HEK293 (cell line): ENCODE measurements around the gene IZUMO4.

ENCODE experiments used
- CTCF ChIA-PET: fragments of 350-600 bp; formaldehyde crosslinking; extraction: SDS; loops from one replicate; lab custom pipeline; 2021; ENCODE audit warnings: antibody characterized with exemption; lab: Yijun Ruan, JAX
- POLR2A ChIA-PET: fragments of 300-600 bp; formaldehyde crosslinking; extraction: SDS; loops from one replicate; lab custom pipeline; 2020; ENCODE audit warnings: antibody characterized with exemption, inconsistent platforms; lab: Yijun Ruan, JAX
- H3K27ac ChIP-seq: fragments of 200-500 bp; sonication (Bioruptor generic); 2 replicates; pipeline ENCODE4 v1.5.1; 2014; ENCODE audit warnings: low read depth, low read length, control low read depth, inconsistent platforms; ENCODE audit errors: extremely low read depth
- H3K36me3 ChIP-seq, 2 experiments: fragments of 200-500 bp in 1 of 2; sonication (Bioruptor generic) in 1 of 2; 1 replicate in 1 of 2; 2 replicates in 1 of 2; pipeline ENCODE4 v1.5.1; 2014 to 2017; ENCODE audit warnings: inconsistent platforms in 2 of 2, low read length in 2 of 2; ENCODE audit not compliant: control insufficient read depth in 2 of 2, insufficient read depth in 1 of 2
- H3K4me1 ChIP-seq: fragments of 200-500 bp; sonication (Bioruptor generic); 2 replicates; pipeline ENCODE4 v1.5.1; 2014; ENCODE audit warnings: mild to moderate bottlenecking, low read length, inconsistent platforms; ENCODE audit not compliant: control insufficient read depth, insufficient read depth
- H3K4me3 ChIP-seq: 2 replicates; pipeline ENCODE4 v1.5.1; 2011; ENCODE audit warnings: low read depth, mild to moderate bottlenecking, control low read depth, low read length, moderate library complexity
- H3K9me3 ChIP-seq: fragments of 200-500 bp; sonication (Bioruptor generic); 2 replicates; pipeline ENCODE4 v1.5.1; 2014; ENCODE audit warnings: low read depth, low read length, inconsistent platforms; ENCODE audit not compliant: control insufficient read depth, insufficient read depth
- BCL11A ChIP-seq: fragments of 450-650 bp; formaldehyde crosslinking; IDR thresholded peaks from 2 replicates; pipeline ENCODE4 v1.5.1; 2016; ENCODE audit warnings: low read depth, missing biosample characterization, missing genetic modification characterization
- BCL11B ChIP-seq: fragments of 450-650 bp; formaldehyde crosslinking; IDR thresholded peaks from 2 replicates; pipeline ENCODE4 v1.5.1; 2016; ENCODE audit warnings: low read depth, missing biosample characterization, missing genetic modification characterization
- BCL6B ChIP-seq: fragments of 450-650 bp; formaldehyde crosslinking; IDR thresholded peaks from 2 replicates; pipeline ENCODE4 v1.5.1; 2017; ENCODE audit warnings: missing biosample characterization, missing genetic modification characterization
- ELK4 ChIP-seq: IDR thresholded peaks from 2 replicates; pipeline ENCODE4 v1.6.1; 2011; ENCODE audit warnings: mild to moderate bottlenecking, low read depth, low read length, borderline replicate concordance
- GFI1B ChIP-seq: fragments of 450-650 bp; formaldehyde crosslinking; IDR thresholded peaks from 2 replicates; pipeline ENCODE4 v1.5.1; 2016; ENCODE audit warnings: missing biosample characterization, missing genetic modification characterization
- HIC1 ChIP-seq: fragments of 450-650 bp; formaldehyde crosslinking; IDR thresholded peaks from 2 replicates; pipeline ENCODE4 v1.5.1; 2016; ENCODE audit warnings: missing biosample characterization, missing genetic modification characterization
- OVOL3 ChIP-seq: fragments of 450-650 bp; formaldehyde crosslinking; IDR thresholded peaks from 2 replicates; pipeline ENCODE4 v1.5.1; 2016; ENCODE audit warnings: missing biosample characterization, missing genetic modification characterization
- PRDM4 ChIP-seq: fragments of 450-650 bp; formaldehyde crosslinking; IDR thresholded peaks from 2 replicates; pipeline ENCODE4 v1.5.1; 2017; ENCODE audit warnings: missing biosample characterization, missing genetic modification characterization
- SP7 ChIP-seq: fragments of 450-650 bp; formaldehyde crosslinking; IDR thresholded peaks from 2 replicates; pipeline ENCODE4 v1.5.1; 2016; ENCODE audit warnings: missing biosample characterization, missing genetic modification characterization
- WT1 ChIP-seq: fragments of 450-650 bp; formaldehyde crosslinking; IDR thresholded peaks from 2 replicates; pipeline ENCODE4 v1.5.1; 2016; ENCODE audit warnings: missing biosample characterization, missing genetic modification characterization
- YY2 ChIP-seq: fragments of 450-650 bp; formaldehyde crosslinking; IDR thresholded peaks from 2 replicates; pipeline ENCODE4 v1.5.1; 2016; ENCODE audit warnings: missing biosample characterization, missing genetic modification characterization
- ZBTB8A ChIP-seq: fragments of 450-650 bp; formaldehyde crosslinking; IDR thresholded peaks from 2 replicates; pipeline ENCODE4 v1.5.1; 2016; ENCODE audit warnings: missing biosample characterization, missing genetic modification characterization
- ZFHX2 ChIP-seq: fragments of 450-650 bp; formaldehyde crosslinking; conservative IDR thresholded peaks from 2 replicates; pipeline ENCODE4 v1.5.1; 2016; ENCODE audit warnings: missing biosample characterization, missing genetic modification characterization
- ZNF148 ChIP-seq: fragments of 450-650 bp; formaldehyde crosslinking; IDR thresholded peaks from 2 replicates; pipeline ENCODE4 v1.5.0; 2017; ENCODE audit warnings: missing biosample characterization, missing genetic modification characterization, borderline replicate concordance
- ZNF174 ChIP-seq: fragments of 450-650 bp; formaldehyde crosslinking; IDR thresholded peaks from 2 replicates; pipeline ENCODE4 v1.5.0; 2017; ENCODE audit warnings: missing biosample characterization, mild to moderate bottlenecking, missing genetic modification characterization
- ZNF2 ChIP-seq: fragments of 450-650 bp; formaldehyde crosslinking; IDR thresholded peaks from 2 replicates; pipeline ENCODE4 v1.5.1; 2016; ENCODE audit warnings: missing biosample characterization, missing genetic modification characterization
- ZNF302 ChIP-seq: fragments of 450-650 bp; formaldehyde crosslinking; IDR thresholded peaks from 2 replicates; pipeline ENCODE4 v1.5.1; 2016; ENCODE audit warnings: missing biosample characterization, missing genetic modification characterization, low read depth
- ZNF335 ChIP-seq: fragments of 450-650 bp; formaldehyde crosslinking; conservative IDR thresholded peaks from 2 replicates; pipeline ENCODE4 v1.5.1; 2016; ENCODE audit warnings: missing biosample characterization, missing genetic modification characterization
- ZNF350 ChIP-seq: fragments of 450-650 bp; formaldehyde crosslinking; IDR thresholded peaks from 2 replicates; pipeline ENCODE4 v1.5.0; 2017; ENCODE audit warnings: missing biosample characterization, mild to moderate bottlenecking, missing genetic modification characterization
- ZNF544 ChIP-seq: fragments of 450-650 bp; formaldehyde crosslinking; IDR thresholded peaks from 2 replicates; pipeline ENCODE4 v1.5.0; 2017; ENCODE audit warnings: missing biosample characterization, missing genetic modification characterization
- ZNF561 ChIP-seq: fragments of 450-650 bp; IDR thresholded peaks from 2 replicates; pipeline ENCODE4 v1.5.1; 2018; ENCODE audit warnings: missing biosample characterization, missing genetic modification characterization, borderline replicate concordance
- ZNF580 ChIP-seq: fragments of 450-650 bp; formaldehyde crosslinking; IDR thresholded peaks from 2 replicates; pipeline ENCODE4 v1.5.1; 2016; ENCODE audit warnings: missing biosample characterization, missing genetic modification characterization
- ZNF692 ChIP-seq: fragments of 450-650 bp; formaldehyde crosslinking; IDR thresholded peaks from 2 replicates; pipeline ENCODE4 v1.5.1; 2016; ENCODE audit warnings: missing biosample characterization, missing genetic modification characterization
- ZNF792 ChIP-seq: fragments of 450-650 bp; formaldehyde crosslinking; IDR thresholded peaks from 2 replicates; pipeline ENCODE4 v1.5.1; 2016; ENCODE audit warnings: missing biosample characterization, missing genetic modification characterization

IZUMO4 gene

GRCh38 chr19:2047076-2047448 lies 49.7 kb upstream of the IZUMO4 start:
- H3K36me3 ChIP-seq: peaks cover 0 to 61% of the 10 kb centered on the region in 2 experiments; a peak in 2 of 3 replicates
- no peak overlapping the region for H3K27ac ChIP-seq
- H3K9me3 ChIP-seq: no peaks in the 10 kb centered on the region
- no peak overlapping the region for H3K4me3 ChIP-seq
- CTCF ChIA-PET: no interaction called here
- POLR2A ChIA-PET: interaction anchor here (0.6 to 3.5 kb wide), 3 partner anchors 11 to 37 kb away, joined by 4 to 17 read pairs (median 4); no protein-coding TSS in a partner anchor
- TF ChIP-seq ZNF302 (tag by site-specific recombination) (no peak), ZBTB8A (tag by site-specific recombination) (no peak), ZNF174 (no peak), BCL6B (tag by site-specific recombination) (no peak), PRDM4 (tag by site-specific recombination) (no peak), ZNF544 (tag by site-specific recombination) (no peak), YY2 (tag by site-specific recombination) (no peak), GFI1B (tag by site-specific recombination) (no peak), ZNF580 (tag by site-specific recombination) (no peak), ELK4 (no peak), ZNF561 (tag by site-specific recombination) (no peak), BCL11A (no peak), WT1 (tag by site-specific recombination) (no peak), ZNF335 (no peak), ZNF350 (tag by site-specific recombination) (no peak), BCL11B (tag by site-specific recombination) (no peak), ZNF792 (tag by site-specific recombination) (no peak), ZNF148 (tag by site-specific recombination) (no peak)
- H3K4me1 ChIP-seq: peaks cover 8% of the 10 kb centered on the region

GRCh38 chr19:2047449-2048103 lies 49.1 kb upstream of the IZUMO4 start:
- H3K4me1 ChIP-seq: peaks cover 4% of the 10 kb centered on the region
- H3K27ac ChIP-seq: no peak overlapping the region
- peaks cover 0 to 58% of the 10 kb centered on the region in 2 experiments; a peak in 2 of 3 replicates for H3K36me3 ChIP-seq
- CTCF ChIA-PET: no interaction called here
- no peaks in the 10 kb centered on the region for H3K9me3 ChIP-seq
- POLR2A ChIA-PET: interaction anchor here (0.6 to 3.5 kb wide), 4 partner anchors 11 to 37 kb away, joined by 4 to 17 read pairs (median 5); no protein-coding TSS in a partner anchor
- no peak overlapping the region for H3K4me3 ChIP-seq
- TF ChIP-seq ZNF2 (tag by site-specific recombination) (no peak), HIC1 (tag by site-specific recombination) (peak; percentile 44; the same call in 1 of the 2 replicates), OVOL3 (tag by site-specific recombination) (no peak), ZNF692 (peak; percentile 44), ZFHX2 (tag by site-specific recombination) (peak; percentile 16; the same call in 1 of the 2 replicates), SP7 (0 out of 2 replicates have a peak, but pooled peaks have one; percentile 47)
